HepG2 (cell line): ENCODE measurements around the gene KRTAP1-3. TPM values are rescaled to one million over a fixed set of nuclear protein-coding genes. Genes with fewer than 3 reads are reported as not detected.

Experiments
- ATAC-seq: fragments of 200-7000 bp; cut with Tn5 transposase; 3 replicates; pipeline ENCODE4 v1.9.1; 2020; ENCODE audit warnings: mild to moderate bottlenecking, moderate library complexity
- BruUV-seq: library from RNA; stranded (reverse); fragments of 400-500 nt; replicated peaks from 2 replicates; lab custom pipeline; 2021; lab: Mats Ljungman, UMichigan
- CTCF ChIA-PET: fragments of 300-600 bp; formaldehyde crosslinking; extraction: SDS; loops from one replicate; lab custom pipeline; 2021; ENCODE audit warnings: low total read pairs, inconsistent platforms, low intra/inter-chr PET ratio; lab: Yijun Ruan, JAX
- POLR2A ChIA-PET: fragments of 350-600 bp; sonication (Branson Sonifier 250); formaldehyde crosslinking; loops from one replicate; lab custom pipeline; 2020; ENCODE audit warnings: antibody characterized with exemption, inconsistent platforms; lab: Yijun Ruan, JAX
- DNase-seq: peaks from one replicate; pipeline ENCODE4 v3.0.0-alpha.2; 2015; ENCODE audit warnings: low spot score
- FAIRE-seq: peaks from 3 replicates; lab custom pipeline; 2011; peaks lifted over from hg19 to GRCh38; lab: Jason Lieb, UNC
- H2AFZ ChIP-seq: one replicate; pipeline ENCODE4 v1.6.1; 2011; ENCODE audit warnings: low read length, inconsistent platforms
- H3K27ac ChIP-seq: fragments of 300-600 bp; 3 replicates; pipeline ENCODE4 v1.8.0; 2011; ENCODE audit warnings: mixed run types, mild to moderate bottlenecking, mixed read lengths, low read length, inconsistent platforms; ENCODE audit not compliant: insufficient read depth; ENCODE audit errors: extremely low read length
- H3K27me3 ChIP-seq, 2 experiments: fragments of 200-600 bp in 1 of 2; 2 replicates in 1 of 2; 3 replicates in 1 of 2; pipeline versions ENCODE4 v1.6.0 to v1.8.0; 2011; ENCODE audit warnings: low read length in 2 of 2, mild to moderate bottlenecking in 2 of 2, moderate library complexity in 2 of 2, inconsistent platforms in 1 of 2; ENCODE audit not compliant: insufficient read depth in 2 of 2, control insufficient read depth in 1 of 2
- H3K36me3 ChIP-seq, 2 experiments: fragments of 200-600 bp in 1 of 2; replicated peaks in 1 of 2; 2 replicates in 1 of 2; 3 replicates in 1 of 2; pipeline versions ENCODE4 v1.5.1 to v1.8.0; 2011; ENCODE audit warnings: low read length in 2 of 2, inconsistent platforms in 1 of 2; ENCODE audit not compliant: insufficient read depth in 2 of 2, control insufficient read depth in 1 of 2
- H3K4me1 ChIP-seq: 2 replicates; pipeline ENCODE4 v1.5.1; 2012; ENCODE audit warnings: low read length, inconsistent platforms; ENCODE audit not compliant: insufficient read depth
- H3K4me2 ChIP-seq: 2 replicates; pipeline ENCODE4 v1.6.0; 2011; ENCODE audit warnings: low read depth, low read length, inconsistent platforms
- H3K4me3 ChIP-seq, 3 experiments: fragments of 200-600 bp in 1 of 3; sonication (generic), shearing (Covaris generic) in 1 of 3; replicated peaks in 1 of 3; 2 replicates each; pipeline ENCODE4 v1.5.1; 2011 to 2016; ENCODE audit warnings: low read length in 3 of 3, inconsistent platforms in 2 of 3, low read depth in 2 of 3, mild to moderate bottlenecking in 2 of 3, control low read depth in 1 of 3, mixed read lengths in 1 of 3; ENCODE audit not compliant: insufficient read depth in 1 of 3
- H3K79me2 ChIP-seq: one replicate; pipeline ENCODE4 v1.6.1; 2011; ENCODE audit warnings: low read length, inconsistent platforms; ENCODE audit not compliant: insufficient read depth
- H3K9ac ChIP-seq: 2 replicates; pipeline ENCODE4 v1.6.0; 2011; ENCODE audit warnings: mild to moderate bottlenecking, low read depth, low read length, inconsistent platforms; ENCODE audit not compliant: insufficient read depth
- H3K9me3 ChIP-seq: 2 replicates; pipeline ENCODE4 v1.5.1; 2012; ENCODE audit warnings: mild to moderate bottlenecking, low read length
- H4K20me1 ChIP-seq: 2 replicates; pipeline ENCODE4 v1.6.0; 2011; ENCODE audit warnings: inconsistent platforms, mild to moderate bottlenecking, low read length, moderate library complexity; ENCODE audit not compliant: insufficient read depth
- CREM ChIP-seq, 2 experiments: sonication (generic) in 1 of 2; formaldehyde crosslinking in 1 of 2; IDR thresholded peaks; 2 replicates each; pipeline versions ENCODE4 v1.4.0 to v1.6.1; 2016 to 2020; ENCODE audit warnings: antibody characterized with exemption in 1 of 2, mild to moderate bottlenecking in 1 of 2, missing genetic modification reagents in 1 of 2
- EED ChIP-seq: sonication (generic); formaldehyde crosslinking; IDR thresholded peaks from 2 replicates; pipeline ENCODE4 v1.5.0; 2020; ENCODE audit warnings: mild to moderate bottlenecking, missing genetic modification reagents
- ETV6 ChIP-seq: sonication (generic); formaldehyde crosslinking; conservative IDR thresholded peaks from 2 replicates; pipeline ENCODE4 v1.4.0; 2020; ENCODE audit warnings: missing genetic modification reagents
- FOXO1 ChIP-seq: sonication (generic); formaldehyde crosslinking; IDR thresholded peaks from 2 replicates; pipeline ENCODE4 v1.4.0; 2020; ENCODE audit warnings: missing genetic modification reagents
- HNRNPH1 ChIP-seq: fragments of 200-400 bp; formaldehyde crosslinking; optimal IDR thresholded peaks from 2 replicates; pipeline ENCODE3; 2017; ENCODE audit warnings: mild to moderate bottlenecking, low read depth, low read length
- SATB2 ChIP-seq: sonication (generic); formaldehyde crosslinking; IDR thresholded peaks from 2 replicates; pipeline ENCODE4 v1.5.0; 2020; ENCODE audit warnings: missing genetic modification reagents
- ZFP41 ChIP-seq: sonication (generic); formaldehyde crosslinking; IDR thresholded peaks from 2 replicates; pipeline ENCODE4 v1.4.0; 2020; ENCODE audit warnings: mild to moderate bottlenecking, missing genetic modification reagents, borderline replicate concordance
- ZNF720 ChIP-seq: sonication (generic); formaldehyde crosslinking; IDR thresholded peaks from 2 replicates; pipeline ENCODE4 v1.4.0; 2020; ENCODE audit warnings: missing genetic modification reagents
- ZNF83 ChIP-seq: sonication (generic); formaldehyde crosslinking; IDR thresholded peaks from 2 replicates; pipeline ENCODE4 v1.4.0; 2020; ENCODE audit warnings: missing genetic modification reagents, mild to moderate bottlenecking, borderline replicate concordance
- WGBS: methylation state at CpG from one replicate; pipeline ENCODE4 v1.1.6; 2017; ENCODE audit warnings: low lambda C conversion rate; 5-methylcytosine and 5-hydroxymethylcytosine counted together
- in situ Hi-C: cut with HindIII; loops from 2 replicates; pipeline ENCODE4 v1.10.0; 2017; ENCODE audit warnings: low pct_unique_long_range_greater_than_20kb; ENCODE audit not compliant: extremely low pct_ligation_motif_present
- intact Hi-C: fragments of 100-400 bp; cut with micrococcal nuclease; formaldehyde crosslinking; loops from one replicate; pipeline ENCODE4 v1.10.0; 2022; ENCODE audit not compliant: unreplicated experiment
- polyA plus RNA-seq, 8 experiments: library from polyadenylated mRNA; depleted of rRNA in 3 of 8; stranded (reverse) in 7 of 8; unstranded in 1 of 8; fragments of >200 nt; fragmentation: Illumina TruSeq in 4 of 8; extraction: Trizol in 4 of 8; gene quantifications; 2 replicates each; pipeline versions ENCODE4 v1.2.1 to v1.2.3, GENCODE V29; 2011 to 2016; ENCODE audit warnings: low read depth in 4 of 8, missing spikeins in 1 of 8, mixed read lengths in 1 of 8; ENCODE audit not compliant: insufficient read depth in 1 of 8
- total RNA-seq, 5 experiments: library from RNA; depleted of rRNA; stranded (reverse); fragments of >200 nt; fragmentation: Illumina TruSeq; extraction: Trizol; gene quantifications; 2 replicates each; pipeline ENCODE4 v1.2.3, GENCODE V29; 2016; ENCODE audit warnings: low read depth in 1 of 5
- TF ChIP-seq, protein P1 (sequence below): sonication (generic); formaldehyde crosslinking; IDR thresholded peaks from 2 replicates; pipeline ENCODE4 v1.4.0; 2020; ENCODE audit warnings: missing genetic modification reagents
- TF ChIP-seq, protein P2 (sequence below): sonication (generic); formaldehyde crosslinking; IDR thresholded peaks from 2 replicates; pipeline ENCODE4 v1.5.0; 2020; ENCODE audit warnings: missing genetic modification reagents, mild to moderate bottlenecking, borderline replicate concordance
- TF ChIP-seq, protein P3 (sequence below): sonication (generic); formaldehyde crosslinking; conservative IDR thresholded peaks from 2 replicates; pipeline ENCODE4 v1.4.0; 2020; ENCODE audit warnings: missing genetic modification reagents

Gene KRTAP1-3
- total and polyA plus RNA-seq, 2 of the 13 experiments (the other 11 are each of a cell fraction or from before 2014, with no cell fraction given), result not detected

DNA sequence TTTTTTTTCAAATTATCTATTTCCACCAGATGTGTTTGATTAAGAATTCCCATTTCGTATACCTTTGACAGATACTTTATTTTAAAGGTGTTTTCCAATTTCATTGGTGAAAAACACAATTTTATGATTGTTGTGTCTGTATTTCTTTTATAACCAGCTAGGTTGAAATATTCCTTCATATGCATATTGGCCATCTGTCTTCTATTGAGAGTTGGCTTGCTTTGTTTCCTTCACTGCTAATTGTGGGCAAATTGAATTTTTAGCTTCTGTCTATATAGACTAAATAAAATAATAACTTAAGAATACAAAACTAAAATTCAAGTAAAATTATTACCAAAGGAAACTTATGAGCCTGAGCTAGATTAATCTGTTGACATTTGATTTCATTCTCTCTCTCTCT lies 39.6 kb downstream of the KRTAP1-3 start:
- Histone ChIP-seq H3K9ac (no peak overlapping the region), H3K27ac (no peak overlapping the region), H2AFZ (no peak overlapping the region), H3K4me3 (no peak overlapping the region), H3K4me2 (no peak overlapping the region), H3K36me3 (no peaks in the 10 kb centered on the region), H3K9me3 (no peaks in the 10 kb centered on the region), H3K79me2 (no peaks in the 10 kb centered on the region), H4K20me1 (no peaks in the 10 kb centered on the region), H3K27me3 (no peaks in the 10 kb centered on the region), H3K4me1 (peaks cover 5% of the 10 kb centered on the region; the same call in 1 of the 2 replicates)
- intact Hi-C loops (no loop called here), in situ Hi-C loops (no loop called here)
- ChIA-PET POLR2A (no interaction called here), CTCF (no interaction called here)
- no TSS peak for BruUV-seq
- ATAC-seq, result no peak
- WGBS, result 40% methylated on average over 1 of the region's 1 CpG
- DNase-seq, result no peak
- TF ChIP-seq, protein P1, sequence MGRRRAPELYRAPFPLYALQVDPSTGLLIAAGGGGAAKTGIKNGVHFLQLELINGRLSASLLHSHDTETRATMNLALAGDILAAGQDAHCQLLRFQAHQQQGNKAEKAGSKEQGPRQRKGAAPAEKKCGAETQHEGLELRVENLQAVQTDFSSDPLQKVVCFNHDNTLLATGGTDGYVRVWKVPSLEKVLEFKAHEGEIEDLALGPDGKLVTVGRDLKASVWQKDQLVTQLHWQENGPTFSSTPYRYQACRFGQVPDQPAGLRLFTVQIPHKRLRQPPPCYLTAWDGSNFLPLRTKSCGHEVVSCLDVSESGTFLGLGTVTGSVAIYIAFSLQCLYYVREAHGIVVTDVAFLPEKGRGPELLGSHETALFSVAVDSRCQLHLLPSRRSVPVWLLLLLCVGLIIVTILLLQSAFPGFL, result no peak
- TF ChIP-seq ZFP41 (CRISPR knock-in tag) (no peak), ZNF83 (CRISPR knock-in tag) (no peak), HNRNPH1 (no peak), SATB2 (CRISPR knock-in tag) (no peak), FOXO1 (CRISPR knock-in tag) (no peak), EED (CRISPR knock-in tag) (no peak), ZNF720 (CRISPR knock-in tag) (no peak), CREM (IDR thresholded peaks at IDR 0.05) (no peak), CREM (CRISPR knock-in tag; IDR thresholded peaks at IDR 0.05) (no peak), ETV6 (CRISPR knock-in tag) (no peak)
- TF ChIP-seq, protein P2, sequence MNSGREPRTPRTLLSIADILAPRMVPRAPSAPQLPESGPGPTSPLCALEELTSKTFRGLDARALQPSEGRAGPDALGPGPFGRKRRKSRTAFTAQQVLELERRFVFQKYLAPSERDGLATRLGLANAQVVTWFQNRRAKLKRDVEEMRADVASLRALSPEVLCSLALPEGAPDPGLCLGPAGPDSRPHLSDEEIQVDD, result no peak
- TF ChIP-seq, protein P3, sequence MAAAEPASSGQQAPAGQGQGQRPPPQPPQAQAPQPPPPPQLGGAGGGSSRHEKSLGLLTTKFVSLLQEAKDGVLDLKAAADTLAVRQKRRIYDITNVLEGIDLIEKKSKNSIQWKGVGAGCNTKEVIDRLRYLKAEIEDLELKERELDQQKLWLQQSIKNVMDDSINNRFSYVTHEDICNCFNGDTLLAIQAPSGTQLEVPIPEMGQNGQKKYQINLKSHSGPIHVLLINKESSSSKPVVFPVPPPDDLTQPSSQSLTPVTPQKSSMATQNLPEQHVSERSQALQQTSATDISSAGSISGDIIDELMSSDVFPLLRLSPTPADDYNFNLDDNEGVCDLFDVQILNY (CRISPR knock-in tag), result no peak
- no peak for FAIRE-seq
